Ishikawa (cell line): ENCODE results near the gene MID1.

Experiments used
- CEBPB ChIP-seq: IDR thresholded peaks from 2 replicates; pipeline ENCODE4 v1.6.1; 2012
- CREB1 ChIP-seq: IDR thresholded peaks from 2 replicates; pipeline ENCODE4 v1.6.1; 2012; ENCODE audit warnings: low read depth
- RAD21 ChIP-seq: IDR thresholded peaks from 2 replicates; pipeline ENCODE4 v1.6.1; 2012; ENCODE audit warnings: low read depth
- TCF12 ChIP-seq: IDR thresholded peaks from 2 replicates; pipeline ENCODE4 v1.6.1; 2012; ENCODE audit warnings: low read depth
- TEAD4 ChIP-seq: IDR thresholded peaks from 2 replicates; pipeline ENCODE4 v1.6.1; 2012
- TF ChIP-seq, protein P1 (sequence below): IDR thresholded peaks from 2 replicates; pipeline ENCODE4 v1.6.1; 2012
- TF ChIP-seq, protein P2 (sequence below): IDR thresholded peaks from 2 replicates; pipeline ENCODE4 v1.6.1; 2012
- TF ChIP-seq, protein P3 (sequence below): IDR thresholded peaks from 2 replicates; pipeline ENCODE4 v1.6.1; 2012; ENCODE audit warnings: low read depth, mild to moderate bottlenecking

DNA sequence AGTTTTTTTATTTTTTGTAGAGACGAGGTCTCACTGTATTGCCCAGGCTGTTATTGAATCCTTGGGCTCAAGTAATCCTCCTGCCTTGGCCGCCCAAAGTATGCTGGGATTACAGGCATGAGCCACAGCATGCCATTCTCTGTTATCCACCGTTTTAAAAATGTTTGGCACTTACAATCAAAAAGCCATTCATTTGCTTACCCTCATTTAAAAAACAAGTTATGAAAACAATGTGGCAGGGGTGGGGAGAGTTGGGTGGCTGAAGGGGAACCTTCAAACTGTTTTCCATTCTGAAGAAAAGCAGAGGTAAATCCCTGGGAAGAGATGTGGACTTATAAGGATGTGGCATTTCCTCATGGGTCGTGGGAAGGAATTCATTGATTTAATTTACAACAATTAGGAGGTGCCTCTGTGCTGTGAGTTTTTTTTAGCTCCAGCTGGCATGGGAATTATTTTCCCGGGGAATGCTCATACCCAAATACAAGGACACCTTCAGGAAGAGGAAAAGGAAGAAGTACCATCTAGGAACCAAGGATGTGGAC is 103.5 kb downstream of the MID1 start:
- no peak for TF ChIP-seq CEBPB
- no peak for TF ChIP-seq TEAD4
- TF ChIP-seq, protein P1, sequence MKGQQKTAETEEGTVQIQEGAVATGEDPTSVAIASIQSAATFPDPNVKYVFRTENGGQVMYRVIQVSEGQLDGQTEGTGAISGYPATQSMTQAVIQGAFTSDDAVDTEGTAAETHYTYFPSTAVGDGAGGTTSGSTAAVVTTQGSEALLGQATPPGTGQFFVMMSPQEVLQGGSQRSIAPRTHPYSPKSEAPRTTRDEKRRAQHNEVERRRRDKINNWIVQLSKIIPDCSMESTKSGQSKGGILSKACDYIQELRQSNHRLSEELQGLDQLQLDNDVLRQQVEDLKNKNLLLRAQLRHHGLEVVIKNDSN = no peak
- TF ChIP-seq, protein P2, sequence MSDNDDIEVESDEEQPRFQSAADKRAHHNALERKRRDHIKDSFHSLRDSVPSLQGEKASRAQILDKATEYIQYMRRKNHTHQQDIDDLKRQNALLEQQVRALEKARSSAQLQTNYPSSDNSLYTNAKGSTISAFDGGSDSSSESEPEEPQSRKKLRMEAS = no peak
- no peak for TF ChIP-seq RAD21
- TF ChIP-seq, protein P3, sequence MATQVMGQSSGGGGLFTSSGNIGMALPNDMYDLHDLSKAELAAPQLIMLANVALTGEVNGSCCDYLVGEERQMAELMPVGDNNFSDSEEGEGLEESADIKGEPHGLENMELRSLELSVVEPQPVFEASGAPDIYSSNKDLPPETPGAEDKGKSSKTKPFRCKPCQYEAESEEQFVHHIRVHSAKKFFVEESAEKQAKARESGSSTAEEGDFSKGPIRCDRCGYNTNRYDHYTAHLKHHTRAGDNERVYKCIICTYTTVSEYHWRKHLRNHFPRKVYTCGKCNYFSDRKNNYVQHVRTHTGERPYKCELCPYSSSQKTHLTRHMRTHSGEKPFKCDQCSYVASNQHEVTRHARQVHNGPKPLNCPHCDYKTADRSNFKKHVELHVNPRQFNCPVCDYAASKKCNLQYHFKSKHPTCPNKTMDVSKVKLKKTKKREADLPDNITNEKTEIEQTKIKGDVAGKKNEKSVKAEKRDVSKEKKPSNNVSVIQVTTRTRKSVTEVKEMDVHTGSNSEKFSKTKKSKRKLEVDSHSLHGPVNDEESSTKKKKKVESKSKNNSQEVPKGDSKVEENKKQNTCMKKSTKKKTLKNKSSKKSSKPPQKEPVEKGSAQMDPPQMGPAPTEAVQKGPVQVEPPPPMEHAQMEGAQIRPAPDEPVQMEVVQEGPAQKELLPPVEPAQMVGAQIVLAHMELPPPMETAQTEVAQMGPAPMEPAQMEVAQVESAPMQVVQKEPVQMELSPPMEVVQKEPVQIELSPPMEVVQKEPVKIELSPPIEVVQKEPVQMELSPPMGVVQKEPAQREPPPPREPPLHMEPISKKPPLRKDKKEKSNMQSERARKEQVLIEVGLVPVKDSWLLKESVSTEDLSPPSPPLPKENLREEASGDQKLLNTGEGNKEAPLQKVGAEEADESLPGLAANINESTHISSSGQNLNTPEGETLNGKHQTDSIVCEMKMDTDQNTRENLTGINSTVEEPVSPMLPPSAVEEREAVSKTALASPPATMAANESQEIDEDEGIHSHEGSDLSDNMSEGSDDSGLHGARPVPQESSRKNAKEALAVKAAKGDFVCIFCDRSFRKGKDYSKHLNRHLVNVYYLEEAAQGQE = no peak
- no peak for TF ChIP-seq TCF12
- TF ChIP-seq CREB1 = no peak
